Gastrocnemius medialis (tissue), 4 donors: ENCODE data around the gene PIK3R3. TPM values are rescaled to one million over a fixed set of nuclear protein-coding genes. Genes with fewer than 3 reads are reported as not detected.

Source experiments
- ATAC-seq, 2 donors: fragments of 150-250 bp; one replicate each; pipeline ENCODE4 v1.9.1; 2016
- DNase-seq, 2 donors: peaks; one replicate each; pipeline ENCODE4 v3.0.0-alpha.2; 2019
- H3K27ac ChIP-seq, 4 donors: fragments of 200-600 bp; sonication (generic); 1 replicate in 1 of 4; 2 replicates in 3 of 4; pipeline ENCODE4 v1.5.1; 2016 to 2018; ENCODE audit warnings: mild to moderate bottlenecking in 2 of 4, moderate library complexity in 1 of 4
- H3K27me3 ChIP-seq, 3 donors: fragments of 200-600 bp; sonication (generic) in 2 of 3; 1 replicate in 1 of 3; 2 replicates in 2 of 3; pipeline versions ENCODE4 v1.5.1 to v1.6.0; 2016 to 2019; ENCODE audit warnings: mild to moderate bottlenecking in 1 of 3, moderate library complexity in 1 of 3
- H3K36me3 ChIP-seq, 2 donors: fragments of 200-600 bp; sonication (generic) in 1 of 2; one replicate each; pipeline ENCODE4 v1.5.1; 2017 to 2018
- H3K4me1 ChIP-seq, 2 donors: fragments of 200-600 bp; sonication (generic) in 1 of 2; one replicate each; pipeline ENCODE4 v1.5.1; 2016 to 2017; ENCODE audit warnings: mild to moderate bottlenecking in 2 of 2
- H3K4me3 ChIP-seq, 4 donors: fragments of 200-600 bp; sonication (generic) in 3 of 4; 1 replicate in 1 of 4; 2 replicates in 3 of 4; pipeline ENCODE4 v1.5.1; 2016 to 2019; ENCODE audit warnings: mild to moderate bottlenecking in 2 of 4
- H3K9me3 ChIP-seq, 3 donors: fragments of 200-600 bp; sonication (generic) in 2 of 3; 1 replicate in 1 of 3; 2 replicates in 2 of 3; pipeline ENCODE4 v1.5.1; 2016 to 2019
- POLR2A ChIP-seq, 2 donors: fragments of 450-650 bp; IDR thresholded peaks; one replicate each; pipeline ENCODE4 v1.6.1; 2017; ENCODE audit warnings: antibody characterized with exemption in 2 of 2, mild to moderate bottlenecking in 2 of 2, moderate library complexity in 2 of 2
- in situ Hi-C, 4 donors: fragments of 200-750 bp; cut with MboI; loops; one replicate each; pipeline versions ENCODE4 v1.15.0 to v1.8.0; 2017; ENCODE audit warnings: low sequenced_read_pairs in 4 of 4
- intact Hi-C: fragments of 100-400 bp; cut with DNase I; formaldehyde crosslinking; loops from one replicate; pipeline ENCODE4 v1.15.1; 2023; ENCODE audit warnings: low total_unique reads
- total RNA-seq, 4 donors: library from RNA; depleted of rRNA; stranded (reverse); fragments of >200 nt; gene quantifications; one replicate each; pipeline versions ENCODE4 v1.1.0 to v1.2.3, GENCODE V29; 2016
- TF ChIP-seq, protein P1 (sequence below), 5 experiments: fragments of 450-650 bp in 3 of 5; fragments of 200-600 bp in 2 of 5; sonication (generic) in 2 of 5; IDR thresholded peaks in 4 of 5; conservative IDR thresholded peaks in 1 of 5; 1 replicate in 4 of 5; 2 replicates in 1 of 5; pipeline ENCODE4 v1.5.1; 2016 to 2019; ENCODE audit warnings: antibody characterized with exemption in 5 of 5, mild to moderate bottlenecking in 3 of 5, moderate library complexity in 3 of 5

The PIK3R3 gene
- total RNA-seq, 4 donors from 2014 or later = 12.1 to 23.8 (median 15.9) TPM

GRCh38 chr1:46169811-46170454 lies 37.5 kb upstream of the PIK3R3 start:
- in situ Hi-C loops = no loop called here

GRCh38 chr1:46168477-46168876 lies 36.0 kb upstream of the PIK3R3 start:
- no peaks in the 10 kb centered on the region for H3K27me3 ChIP-seq
- intact Hi-C loops (no loop called here), in situ Hi-C loops (no loop called here)
- no peak for ATAC-seq
- peaks cover 34 to 52% of the 10 kb centered on the region in 2 donors for H3K4me1 ChIP-seq
- no peak overlapping the region for H3K4me3 ChIP-seq
- DNase-seq = no peak
- H3K36me3 ChIP-seq = no peaks in the 10 kb centered on the region
- TF ChIP-seq POLR2A (IDR thresholded peaks at IDR 0.05) = no peak
- TF ChIP-seq, protein P1, sequence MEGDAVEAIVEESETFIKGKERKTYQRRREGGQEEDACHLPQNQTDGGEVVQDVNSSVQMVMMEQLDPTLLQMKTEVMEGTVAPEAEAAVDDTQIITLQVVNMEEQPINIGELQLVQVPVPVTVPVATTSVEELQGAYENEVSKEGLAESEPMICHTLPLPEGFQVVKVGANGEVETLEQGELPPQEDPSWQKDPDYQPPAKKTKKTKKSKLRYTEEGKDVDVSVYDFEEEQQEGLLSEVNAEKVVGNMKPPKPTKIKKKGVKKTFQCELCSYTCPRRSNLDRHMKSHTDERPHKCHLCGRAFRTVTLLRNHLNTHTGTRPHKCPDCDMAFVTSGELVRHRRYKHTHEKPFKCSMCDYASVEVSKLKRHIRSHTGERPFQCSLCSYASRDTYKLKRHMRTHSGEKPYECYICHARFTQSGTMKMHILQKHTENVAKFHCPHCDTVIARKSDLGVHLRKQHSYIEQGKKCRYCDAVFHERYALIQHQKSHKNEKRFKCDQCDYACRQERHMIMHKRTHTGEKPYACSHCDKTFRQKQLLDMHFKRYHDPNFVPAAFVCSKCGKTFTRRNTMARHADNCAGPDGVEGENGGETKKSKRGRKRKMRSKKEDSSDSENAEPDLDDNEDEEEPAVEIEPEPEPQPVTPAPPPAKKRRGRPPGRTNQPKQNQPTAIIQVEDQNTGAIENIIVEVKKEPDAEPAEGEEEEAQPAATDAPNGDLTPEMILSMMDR (IDR thresholded peaks at IDR 0.05 in 4 of 5, conservative IDR thresholded peaks at IDR 0.05 in 1 of 5) = no peak
- H3K9me3 ChIP-seq = no peaks in the 10 kb centered on the region
- peak overlapping the region in 3 of 4 donors; percentile 75 to 84 (median 82) for H3K27ac ChIP-seq

More at GRCh38 chr1:46169811-46170454, 37.5 kb upstream of the PIK3R3 start:
- H3K4me3 ChIP-seq = no peak overlapping the region
- no peaks in the 10 kb centered on the region for H3K9me3 ChIP-seq
- H3K4me1 ChIP-seq = peaks cover 48 to 64% of the 10 kb centered on the region in 2 donors
- intact Hi-C loops = loop anchor here (10.0 kb wide), 1 partner anchor 255 kb away; no protein-coding TSS in a partner anchor
- ATAC-seq = no peak
- peak overlapping the region in 3 of 4 donors; percentile 84 to 90 (median 86) for H3K27ac ChIP-seq
- no peaks in the 10 kb centered on the region for H3K36me3 ChIP-seq
- TF ChIP-seq, protein P1 (IDR thresholded peaks at IDR 0.05 in 4 of 5, conservative IDR thresholded peaks at IDR 0.05 in 1 of 5) = no peak
- TF ChIP-seq POLR2A (IDR thresholded peaks at IDR 0.05) = no peak
- H3K27me3 ChIP-seq = no peaks in the 10 kb centered on the region
- DNase-seq = no peak

DNA sequence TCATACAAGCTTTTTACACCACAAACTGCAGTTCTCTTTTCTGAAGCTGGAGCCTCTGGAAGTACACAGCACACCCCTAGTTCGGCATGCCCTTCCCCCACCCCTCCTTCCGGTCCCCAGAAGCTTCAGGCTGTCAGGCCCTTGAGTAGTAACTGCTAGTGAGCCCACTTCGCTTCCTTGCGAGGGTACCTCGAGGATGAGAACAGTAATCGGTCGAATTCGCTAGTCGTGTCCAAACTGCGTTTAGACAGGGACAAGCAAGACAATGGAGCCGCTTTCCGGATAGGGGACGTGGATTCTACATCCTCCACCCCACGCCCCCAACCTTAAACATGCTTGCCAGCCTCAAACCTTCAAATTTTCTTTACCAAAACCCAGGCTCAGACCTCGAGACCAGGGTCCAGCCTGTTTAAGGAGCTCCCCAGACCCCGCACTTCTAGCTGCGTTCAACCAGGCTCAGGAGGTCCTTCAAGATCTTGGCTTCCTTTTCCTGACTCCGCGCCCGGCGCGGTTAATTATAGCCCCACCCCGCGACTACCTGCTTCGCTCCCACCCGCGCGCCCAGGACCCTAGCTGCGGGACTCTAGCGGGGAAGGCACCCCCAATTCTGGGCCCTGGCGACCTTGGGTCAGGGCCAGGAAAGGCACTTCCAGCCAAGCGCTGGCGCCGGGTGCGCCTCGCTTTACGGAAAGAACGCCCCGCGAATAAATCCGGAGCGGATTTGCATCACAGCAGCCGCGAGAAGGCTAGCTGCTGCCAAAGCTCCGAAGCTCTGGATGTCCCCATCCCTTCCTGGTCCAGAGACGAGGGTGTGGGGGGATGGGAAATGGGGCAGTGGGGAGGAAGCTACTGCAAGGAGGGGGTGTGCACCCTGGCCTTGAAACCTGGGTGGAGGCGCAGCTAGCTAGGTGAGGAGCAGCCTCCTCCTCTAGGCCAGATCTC lies 34.4 kb upstream of the PIK3R3 start:
- Histone ChIP-seq H3K9me3 (no peaks in the 10 kb centered on the region), H3K4me3 (peak overlapping the region; percentile 56 to 67 (median 62)), H3K36me3 (no peaks in the 10 kb centered on the region), H3K27me3 (no peaks in the 10 kb centered on the region), H3K27ac (peak overlapping the region; percentile 75 to 84 (median 80)), H3K4me1 (peaks cover 19 to 36% of the 10 kb centered on the region in 2 donors)
- intact Hi-C loops = no loop called here
- DNase-seq = peak in 1 of 2 donors; percentile 17
- in situ Hi-C loops = no loop called here
- ATAC-seq = peak; percentile 63
- TF ChIP-seq, protein P1 (IDR thresholded peaks at IDR 0.05 in 4 of 5, conservative IDR thresholded peaks at IDR 0.05 in 1 of 5) = no peak
- TF ChIP-seq POLR2A (IDR thresholded peaks at IDR 0.05) = peak; percentile 32 to 53

DNA sequence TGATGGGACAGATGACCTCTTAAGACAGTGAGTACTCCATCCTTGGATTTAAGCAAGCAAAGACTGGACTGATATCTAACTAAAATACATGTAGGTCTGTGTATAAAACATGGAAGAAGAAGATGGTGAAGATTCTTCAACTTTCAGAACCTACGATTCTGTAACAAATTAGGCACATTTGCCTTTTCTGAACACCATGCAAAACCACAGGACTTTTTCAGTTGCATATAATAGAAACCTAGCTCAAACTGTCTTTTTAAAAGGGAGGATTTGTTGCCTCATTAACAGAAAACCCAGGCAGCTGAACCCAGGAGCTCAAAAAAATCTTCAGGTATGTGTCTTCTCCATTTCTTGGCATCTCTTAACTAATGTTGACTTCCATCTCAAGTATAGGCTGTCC lies 27.8 kb upstream of the PIK3R3 start:
- DNase-seq (no peak), ATAC-seq (no peak)
- intact Hi-C loops = no loop called here
- Histone ChIP-seq H3K27ac (no peak overlapping the region), H3K27me3 (no peaks in the 10 kb centered on the region), H3K4me1 (no peaks in the 10 kb centered on the region), H3K36me3 (no peaks in the 10 kb centered on the region), H3K9me3 (no peaks in the 10 kb centered on the region), H3K4me3 (no peak overlapping the region)
- in situ Hi-C loops = no loop called here
- no peak for TF ChIP-seq POLR2A (IDR thresholded peaks at IDR 0.05)
- TF ChIP-seq, protein P1 (IDR thresholded peaks at IDR 0.05 in 4 of 5, conservative IDR thresholded peaks at IDR 0.05 in 1 of 5) = no peak
